Epithelial cell of prostate (primary cell): ENCODE measurements around the gene S100A9.
A peak's percentile ranks its signal among the peaks of the same experiment; 100 is the strongest.

Source experiments
- DNase-seq: peaks from one replicate; pipeline ENCODE4 v3.0.0-alpha.2; 2011; ENCODE audit warnings: low read depth, low spot score
- H3K27ac ChIP-seq: fragments of 450-650 bp; 2 replicates; pipeline ENCODE4 v1.5.1; 2017; ENCODE audit warnings: mild to moderate bottlenecking

Gene S100A9

GRCh38 chr1:153384958-153385580, 27.4 kb downstream of the S100A9 start:
- no peak overlapping the region for H3K27ac ChIP-seq
- no peak for DNase-seq

- peak; percentile 87 for DNase-seq
- peak overlapping the region; percentile 63 for H3K27ac ChIP-seq
These were observed 28.8 kb downstream of the S100A9 start for GRCh38 chr1:153386500-153386901.

DNA sequence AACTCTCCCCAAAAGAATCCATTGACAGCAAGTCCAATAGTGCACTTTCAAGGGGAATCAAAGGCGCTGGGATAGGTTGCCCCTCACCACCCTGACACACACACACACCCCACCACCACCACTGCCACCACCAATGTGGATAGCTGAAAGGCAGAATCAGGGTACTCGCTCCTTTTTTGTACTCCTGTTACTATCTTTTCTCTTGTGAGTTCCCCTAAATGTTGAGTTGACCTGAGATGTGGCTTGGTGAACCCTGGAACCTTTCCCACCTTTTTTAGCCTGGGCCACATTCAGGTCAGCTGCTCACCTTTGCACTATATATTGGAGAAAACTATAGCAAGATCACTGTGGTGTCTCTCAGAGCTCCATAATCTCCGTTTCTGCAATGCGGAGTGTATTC, 29.3 kb downstream of the S100A9 start:
- H3K27ac ChIP-seq: peak overlapping the region; percentile 63
- DNase-seq: no peak

DNA sequence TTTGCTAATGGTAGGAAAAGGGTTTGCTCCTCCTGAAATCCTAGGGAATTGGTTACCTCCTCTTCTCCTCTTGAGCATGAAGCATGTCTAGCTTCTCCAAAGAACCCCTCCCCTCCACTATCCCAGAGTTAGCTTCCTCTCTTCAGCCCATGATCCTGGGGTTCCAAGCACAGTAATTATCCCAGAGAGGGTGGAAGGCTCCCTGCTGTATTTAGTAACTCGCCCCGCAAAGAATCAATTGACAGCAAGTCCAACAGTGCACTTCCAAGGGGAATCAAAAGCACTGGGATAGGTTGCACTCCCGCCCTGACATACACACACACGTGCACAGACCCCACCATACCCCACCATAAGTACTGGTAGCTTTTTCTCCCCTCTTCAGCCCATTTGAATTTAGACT, 30.1 kb downstream of the S100A9 start:
- no peak for DNase-seq
- no peak overlapping the region for H3K27ac ChIP-seq

DNA sequence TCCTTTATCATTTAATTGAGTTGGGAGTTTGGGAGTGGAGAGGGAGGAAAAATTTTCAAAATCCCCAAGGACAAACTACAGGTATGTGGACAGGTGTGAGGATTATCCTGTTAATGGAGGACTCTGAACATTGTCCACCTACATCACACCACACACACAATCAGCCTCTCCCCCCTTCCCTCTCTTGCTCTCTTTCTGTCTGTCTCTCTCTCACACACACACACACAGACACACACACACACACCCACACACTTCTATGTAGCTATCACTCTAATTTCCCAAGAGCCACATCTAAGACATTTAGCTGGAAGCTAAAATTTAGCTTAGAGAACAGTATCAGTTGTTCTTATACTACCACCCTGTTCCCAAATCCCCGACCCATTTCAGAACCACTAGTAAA, 31.7 kb downstream of the S100A9 start:
- no peak overlapping the region for H3K27ac ChIP-seq
- DNase-seq: no peak

DNA sequence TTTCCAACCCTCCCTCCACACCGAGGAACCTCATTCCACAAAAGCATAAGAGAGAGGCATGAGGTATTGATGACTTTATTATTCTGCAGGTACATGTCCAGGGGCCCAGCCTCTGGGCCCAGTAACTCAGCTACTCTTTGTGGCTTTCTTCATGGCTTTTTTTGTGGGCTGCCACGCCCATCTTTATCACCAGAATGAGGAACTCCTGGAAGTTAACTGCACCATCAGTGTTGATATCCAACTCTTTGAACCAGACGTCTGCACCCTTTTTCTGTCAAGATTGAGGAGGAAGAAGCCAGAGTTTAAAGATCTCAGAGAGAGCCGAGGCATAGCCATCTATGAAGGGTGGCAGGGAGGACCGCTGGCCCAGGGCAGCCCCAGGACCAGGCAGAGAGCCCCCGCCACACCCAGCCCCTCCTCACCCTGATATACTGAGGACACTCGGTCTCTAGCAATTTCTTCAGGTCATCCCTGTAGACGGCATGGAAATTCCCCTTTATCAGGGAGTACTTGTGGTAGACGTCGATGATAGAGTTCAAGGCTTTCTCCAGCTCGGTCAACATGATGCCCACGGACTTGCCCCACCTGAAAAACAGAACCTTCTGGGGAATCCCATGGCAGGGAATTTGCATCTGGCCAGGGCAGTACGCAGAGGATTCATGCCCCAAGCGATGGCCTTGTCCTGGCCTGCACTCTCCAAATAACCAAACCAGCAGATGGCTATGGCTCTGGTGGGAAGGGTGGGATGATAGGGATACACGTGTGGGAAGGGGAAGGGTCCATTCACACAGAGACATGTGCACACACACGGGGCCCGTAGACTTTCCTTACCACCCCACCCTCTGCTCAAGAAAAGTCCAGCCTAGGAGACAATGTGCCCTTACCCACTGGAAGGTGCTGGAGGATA, 32.6 kb downstream of the S100A9 start:
- no peak for DNase-seq
- no peak overlapping the region for H3K27ac ChIP-seq

- no peak within 1 kb of the TSS for H3K27ac ChIP-seq
- peak; percentile 44 for DNase-seq
These were observed 33.5 kb downstream of the S100A9 start, which contains the start of gene S100A8 for GRCh38 chr1:153390938-153391710. Gene S100A8 (minus strand): TSS chr1:153391073. CDS start chr1:153390535, 538 bp downstream.

GRCh38 chr1:153392258-153392657, 34.6 kb downstream of the S100A9 start:
- no peak overlapping the region for H3K27ac ChIP-seq

DNA sequence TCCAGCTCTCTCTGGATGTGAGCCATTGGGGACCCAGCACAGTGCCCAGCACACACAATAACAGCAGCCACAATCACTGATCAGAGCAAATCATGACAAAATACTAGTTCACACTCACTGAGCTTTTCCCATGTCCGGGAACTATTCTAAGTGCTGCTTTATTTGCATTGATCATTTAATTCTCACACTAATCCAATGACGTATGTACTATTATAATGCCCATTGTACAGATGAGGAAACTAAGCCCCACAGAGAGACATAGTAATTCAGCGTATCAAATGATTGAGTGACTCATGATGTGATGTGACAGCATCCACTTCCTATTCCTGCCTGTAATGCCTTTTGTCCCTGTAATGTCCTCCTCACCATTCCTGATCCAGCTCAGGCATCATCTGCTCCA, 35.2 kb downstream of the S100A9 start:
- no peak overlapping the region for H3K27ac ChIP-seq
- no peak for DNase-seq

More at GRCh38 chr1:153392258-153392657, 34.6 kb downstream of the S100A9 start:
- no peak for DNase-seq

GRCh38 chr1:153393926-153394325, 36.3 kb downstream of the S100A9 start:
- DNase-seq: no peak

GRCh38 chr1:153394391-153394790, 36.7 kb downstream of the S100A9 start:
- DNase-seq: no peak
- no peak overlapping the region for H3K27ac ChIP-seq

More at GRCh38 chr1:153393926-153394325, 36.3 kb downstream of the S100A9 start:
- peak overlapping the region; percentile 5 for H3K27ac ChIP-seq

DNA sequence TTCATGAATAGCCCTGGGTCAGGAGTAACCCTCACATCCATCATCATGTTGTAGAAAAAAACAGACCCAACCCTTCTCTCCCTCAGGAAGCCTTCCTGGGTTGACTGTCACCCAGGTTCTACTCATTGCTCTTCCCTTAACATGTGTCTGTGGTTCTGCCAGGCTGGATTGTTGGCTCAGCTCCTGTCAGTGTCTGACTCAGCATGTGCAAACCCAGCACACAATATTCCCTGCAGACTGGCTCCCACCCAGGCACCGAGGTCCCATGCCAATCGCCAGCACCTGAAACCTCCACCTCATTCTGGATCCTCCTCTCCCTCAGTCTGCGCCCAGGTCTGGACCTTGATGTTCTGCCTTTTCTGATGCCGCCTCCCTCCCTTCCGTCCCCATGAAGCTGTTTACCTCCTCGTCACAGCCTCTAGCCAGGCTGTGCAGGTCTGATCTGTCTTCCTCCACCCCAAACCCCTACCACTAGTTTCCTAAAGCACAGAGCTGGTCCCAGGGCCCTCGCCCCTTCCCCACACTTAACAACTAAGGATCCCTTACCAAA, 37.6 kb downstream of the S100A9 start:
- no peak overlapping the region for H3K27ac ChIP-seq
- DNase-seq: no peak

DNA sequence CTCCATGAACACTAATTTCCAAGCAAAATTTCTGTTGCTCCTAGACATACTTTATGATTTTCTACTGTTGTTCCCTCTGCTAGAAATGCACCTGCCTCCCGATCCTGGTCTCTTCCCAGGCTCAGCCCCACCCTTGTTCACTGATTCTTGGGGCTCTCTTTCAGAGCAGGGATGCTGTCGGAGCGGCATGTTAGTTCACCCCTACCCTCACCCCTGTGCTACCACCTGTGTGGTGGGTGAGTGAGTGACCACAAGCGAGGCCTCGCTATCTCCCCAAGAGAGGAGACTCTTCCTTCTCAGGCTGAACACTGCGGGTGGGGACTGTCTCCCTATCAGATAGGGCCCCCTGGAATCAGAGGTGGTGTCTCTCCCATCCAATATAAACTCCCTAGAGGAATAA, 38.1 kb downstream of the S100A9 start:
- no peak overlapping the region for H3K27ac ChIP-seq
- DNase-seq: no peak

DNA sequence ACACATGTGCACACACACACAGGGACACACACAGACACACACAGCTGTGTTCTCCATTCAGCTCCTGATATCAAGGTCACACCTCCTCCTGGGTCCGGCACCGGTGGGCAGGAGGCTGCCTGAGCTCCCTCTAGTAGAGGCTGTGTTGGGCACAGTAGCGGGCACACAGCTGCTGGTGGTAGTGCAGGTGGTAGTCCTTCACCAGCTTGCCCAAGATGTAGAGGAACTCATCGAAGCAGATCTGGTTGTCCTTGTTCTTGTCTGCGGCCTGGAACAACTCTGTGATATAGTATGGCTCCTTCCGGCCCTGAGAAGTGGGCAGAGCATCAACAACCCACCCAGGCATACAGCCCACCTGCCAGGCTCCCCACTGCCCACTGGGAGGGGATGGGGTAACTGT, 38.8 kb downstream of the S100A9 start:
- H3K27ac ChIP-seq: no peak overlapping the region
- no peak for DNase-seq

- DNase-seq: no peak
These were observed 39.6 kb downstream of the S100A9 start for GRCh38 chr1:153397051-153397923.

GRCh38 chr1:153397924-153398651, 40.4 kb downstream of the S100A9 start:
- no peak for DNase-seq
- no peak overlapping the region for H3K27ac ChIP-seq

More at GRCh38 chr1:153397051-153397923, 39.6 kb downstream of the S100A9 start:
- no peak overlapping the region for H3K27ac ChIP-seq

DNA sequence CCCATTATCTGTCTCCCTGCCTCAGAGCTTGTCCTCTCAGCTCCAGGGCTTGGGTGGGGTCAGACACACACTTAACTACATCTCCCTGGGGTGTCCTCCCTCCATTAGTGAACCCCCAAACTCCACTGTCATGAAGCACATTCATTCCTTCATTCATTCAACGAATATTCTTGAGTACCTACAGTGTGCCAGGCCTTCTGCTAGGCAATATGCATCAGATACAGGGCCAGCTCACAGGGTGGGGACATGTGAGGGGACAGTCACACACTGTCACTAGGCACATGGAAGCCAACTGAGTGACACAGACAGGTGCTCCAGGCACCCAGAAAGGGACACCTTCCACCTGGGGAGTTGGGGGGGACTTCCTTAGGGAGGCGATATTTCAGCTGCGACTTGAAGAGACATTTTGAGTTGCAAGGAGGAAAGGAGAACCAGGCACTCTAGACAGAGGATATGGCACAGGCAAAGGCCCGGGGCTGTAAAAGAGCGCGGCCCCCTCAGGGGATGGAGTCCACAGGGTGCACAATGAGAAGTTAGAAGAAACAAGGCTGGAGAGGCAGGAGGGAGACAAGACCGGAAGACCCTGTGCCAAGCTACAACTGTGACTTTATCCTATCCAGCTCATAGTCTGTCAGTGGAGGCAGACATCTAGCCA, 41.9 kb downstream of the S100A9 start:
- no peak for DNase-seq

DNA sequence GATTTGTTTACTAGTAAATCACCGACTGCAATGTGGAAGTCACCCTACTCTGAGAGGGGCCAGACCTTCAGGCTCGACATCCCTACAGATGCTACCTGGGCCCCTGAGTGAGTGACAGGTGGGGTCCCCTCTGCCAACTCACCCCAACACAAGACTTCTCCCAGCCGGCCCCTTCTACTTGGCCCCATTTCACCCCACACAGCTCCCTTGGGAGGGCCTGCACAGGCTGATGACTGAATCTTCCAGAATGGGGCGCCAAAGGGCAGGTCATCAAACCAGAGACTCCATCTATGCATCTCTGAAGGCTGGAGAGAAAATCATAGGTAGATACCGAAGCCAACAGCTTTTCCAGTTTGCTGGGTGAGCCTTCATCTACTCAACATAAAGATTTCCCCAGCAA, 42.6 kb downstream of the S100A9 start:
- no peak for DNase-seq
- no peak overlapping the region for H3K27ac ChIP-seq

More for the DNA sequence above, 41.9 kb downstream of the S100A9 start:
- no peak overlapping the region for H3K27ac ChIP-seq
